ENCODE results near the gene OBSCN. TPM values are rescaled to one million over a fixed set of nuclear protein-coding genes. Genes with fewer than 3 reads are reported as not detected.

OBSCN gene
- total RNA-seq, 2 donors from 2014 or later = 194 to 201 TPM

GRCh38 chr1:228393811-228394570, 186.1 kb downstream of the OBSCN start:
- intact Hi-C loops (cut with DNase I) = loop anchor here in 1 of 2 donors (10.0 kb wide), 1 partner anchor 259 kb away; no protein-coding TSS in a partner anchor
- DNase-seq = no peak
- ATAC-seq = peak in 1 of 2 donors; percentile 9

- ATAC-seq = peak in 1 of 2 donors; percentile 3
- intact Hi-C loops (cut with DNase I) = loop anchor here in 1 of 2 donors (10.0 kb wide), 1 partner anchor 260 kb away; no protein-coding TSS in a partner anchor
- no peak for DNase-seq
Measured at GRCh38 chr1:228394571-228395394, 186.9 kb downstream of the OBSCN start.

- ATAC-seq = no peak
- no peak for DNase-seq
- intact Hi-C loops (cut with DNase I) = loop anchor here in 1 of 2 donors (10.0 kb wide), 1 partner anchor 262 kb away; no protein-coding TSS in a partner anchor
Measured at GRCh38 chr1:228396770-228397662, 189.2 kb downstream of the OBSCN start.

GRCh38 chr1:228397966-228398365, 190.1 kb downstream of the OBSCN start:
- ATAC-seq = no peak
- no peak for DNase-seq
- intact Hi-C loops (cut with DNase I) = loop anchor here in 1 of 2 donors (10.0 kb wide), 1 partner anchor 263 kb away; no protein-coding TSS in a partner anchor

GRCh38 chr1:228398741-228399461, 191.1 kb downstream of the OBSCN start:
- intact Hi-C loops (cut with DNase I) = loop anchor here in 1 of 2 donors (10.0 kb wide), 1 partner anchor 264 kb away; no protein-coding TSS in a partner anchor
- DNase-seq = no peak
- ATAC-seq = no peak

GRCh38 chr1:228399531-228400236, 191.8 kb downstream of the OBSCN start:
- ATAC-seq = no peak
- no peak for DNase-seq
- intact Hi-C loops (cut with DNase I) = loop anchor here in 1 of 2 donors (10.0 kb wide), 1 partner anchor 265 kb away; no protein-coding TSS in a partner anchor

GRCh38 chr1:228400237-228400651, 192.4 kb downstream of the OBSCN start:
- ATAC-seq (no peak), DNase-seq (no peak)
- intact Hi-C loops (cut with DNase I) = no loop called here

GRCh38 chr1:228400692-228401454, 193.0 kb downstream of the OBSCN start:
- DNase-seq (no peak), ATAC-seq (no peak)
- intact Hi-C loops (cut with DNase I) = no loop called here

GRCh38 chr1:228401782-228402640, 194.2 kb downstream of the OBSCN start:
- ATAC-seq (no peak), DNase-seq (no peak)
- intact Hi-C loops (cut with DNase I) = no loop called here

- intact Hi-C loops (cut with DNase I) = no loop called here
- ATAC-seq (no peak), DNase-seq (no peak)
Measured at GRCh38 chr1:228402641-228403025, 194.8 kb downstream of the OBSCN start.

- ATAC-seq (no peak), DNase-seq (no peak)
- intact Hi-C loops (cut with DNase I) = no loop called here
Measured at GRCh38 chr1:228403231-228403631, 195.4 kb downstream of the OBSCN start.

GRCh38 chr1:228404107-228404720, 196.4 kb downstream of the OBSCN start:
- no peak for DNase-seq
- no peak for ATAC-seq
- intact Hi-C loops (cut with DNase I) = no loop called here

GRCh38 chr1:228405200-228405978, 197.5 kb downstream of the OBSCN start:
- no peak for ATAC-seq
- intact Hi-C loops (cut with DNase I) = no loop called here
- DNase-seq = no peak

GRCh38 chr1:228405979-228406228, 198.1 kb downstream of the OBSCN start:
- intact Hi-C loops (cut with DNase I) = no loop called here
- peak in 1 of 2 donors; percentile 31 for ATAC-seq
- DNase-seq = no peak
